H1 (cell line): Measurements from ENCODE around the gene TRMT61A. TPM values are rescaled to one million over a fixed set of nuclear protein-coding genes. Genes with fewer than 3 reads are reported as not detected.
A peak's percentile ranks its signal among the peaks of the same experiment; 100 is the strongest.

Experiments
- TBP ChIP-seq: IDR thresholded peaks from 2 replicates; pipeline ENCODE4 v1.6.1; 2011; ENCODE audit warnings: low read depth, low read length, improper control_type of control experiment
- polyA plus RNA-seq, 7 experiments: library from polyadenylated mRNA; depleted of rRNA in 3 of 7; stranded (reverse) in 5 of 7; unstranded in 2 of 7; fragments of >200 nt in 5 of 7; fragments of 200-250 nt in 2 of 7; gene quantifications; 1 replicate in 5 of 7; 2 replicates in 1 of 7; 4 replicates in 1 of 7; pipeline versions ENCODE4 v1.2.1 to v1.2.3, GENCODE V29; 2011 to 2013; ENCODE audit warnings: missing spikeins in 2 of 7, mixed read lengths in 2 of 7
- total RNA-seq: library from RNA; stranded (reverse); fragmentation: NEBNext Ultra II Directional; extraction: Animal tissue kit (Norgen Biotek cat#: 25700); gene quantifications from 2 replicates; pipeline ENCODE4 v1.2.1, GENCODE V29; 2021

TRMT61A gene
- total and polyA plus RNA-seq, 2 of the 8 experiments (the other 6 are each of a cell fraction or from before 2014, with no cell fraction given) = 15.8 to 19.0 TPM

GRCh38 chr14:103520657-103521437, 8.1 kb upstream of the TRMT61A start (continued):
- TF ChIP-seq TBP = peak; percentile 35; the same call in 1 of the 2 replicates
